Uterus (tissue), 4 donors: ENCODE measurements around the gene SPC25. TPM values are rescaled to one million over a fixed set of nuclear protein-coding genes. Genes with fewer than 3 reads are reported as not detected.

Source experiments
- DNase-seq, 2 donors: peaks; one replicate each; pipeline ENCODE4 v3.0.0-alpha.2; 2019 to 2020
- H3K27ac ChIP-seq, 2 donors: fragments of 200-600 bp; sonication (generic); 1 replicate in 1 of 2; 2 replicates in 1 of 2; pipeline ENCODE4 v1.5.1; 2016 to 2018
- H3K27me3 ChIP-seq, 2 donors: fragments of 200-600 bp; sonication (generic); one replicate each; pipeline ENCODE4 v1.5.1; 2018 to 2019; ENCODE audit warnings: control low read depth in 1 of 2
- H3K36me3 ChIP-seq, 2 donors: fragments of 200-600 bp; sonication (generic); one replicate each; pipeline ENCODE4 v1.5.1; 2019; ENCODE audit warnings: control low read depth in 1 of 2
- H3K4me1 ChIP-seq, 2 donors: fragments of 200-600 bp; sonication (generic); one replicate each; pipeline ENCODE4 v1.5.1; 2018 to 2019; ENCODE audit warnings: control low read depth in 1 of 2
- H3K4me3 ChIP-seq, 2 donors: fragments of 200-600 bp; sonication (generic); 1 replicate in 1 of 2; 2 replicates in 1 of 2; pipeline ENCODE4 v1.5.1; 2018 to 2019; ENCODE audit warnings: mild to moderate bottlenecking in 1 of 2
- H3K9me3 ChIP-seq, 2 donors: fragments of 200-600 bp; sonication (generic); one replicate each; pipeline ENCODE4 v1.5.1; 2019; ENCODE audit warnings: control low read depth in 1 of 2
- POLR2A ChIP-seq, 2 donors: fragments of 450-650 bp; IDR thresholded peaks; one replicate each; pipeline ENCODE4 v1.6.1; 2016; ENCODE audit warnings: antibody characterized with exemption in 2 of 2, mild to moderate bottlenecking in 1 of 2, moderate library complexity in 1 of 2
- intact Hi-C: fragments of 100-400 bp; cut with DNase I; formaldehyde crosslinking; loops from one replicate; pipeline ENCODE4 v1.15.1; 2023; ENCODE audit warnings: low total_unique reads
- total RNA-seq, 4 donors: library from RNA; depleted of rRNA in 3 of 4; stranded (reverse); fragments of >200 nt in 3 of 4; gene quantifications; one replicate each; pipeline versions ENCODE4 v1.1.0 to v1.2.4, GENCODE V29; 2014 to 2023
- TF ChIP-seq, protein P1 (sequence below), 4 experiments: fragments of 200-600 bp in 2 of 4; fragments of 450-650 bp in 2 of 4; sonication (generic) in 2 of 4; IDR thresholded peaks; one replicate each; pipeline ENCODE4 v1.5.1; 2016 to 2019; ENCODE audit warnings: antibody characterized with exemption in 4 of 4, mild to moderate bottlenecking in 2 of 4, moderate library complexity in 1 of 4
- donor health status: DM: yes; HTN: yes; CAD: no.

The SPC25 gene
- total RNA-seq, 4 donors from 2014 or later = 0.43 to 9.5 TPM; not detected in 2

GRCh38 chr2:168897449-168897848 is 7.2 kb upstream of the SPC25 start:
- H3K4me3 ChIP-seq = no peak overlapping the region
- TF ChIP-seq POLR2A (IDR thresholded peaks at IDR 0.05) = no peak
- TF ChIP-seq, protein P1, sequence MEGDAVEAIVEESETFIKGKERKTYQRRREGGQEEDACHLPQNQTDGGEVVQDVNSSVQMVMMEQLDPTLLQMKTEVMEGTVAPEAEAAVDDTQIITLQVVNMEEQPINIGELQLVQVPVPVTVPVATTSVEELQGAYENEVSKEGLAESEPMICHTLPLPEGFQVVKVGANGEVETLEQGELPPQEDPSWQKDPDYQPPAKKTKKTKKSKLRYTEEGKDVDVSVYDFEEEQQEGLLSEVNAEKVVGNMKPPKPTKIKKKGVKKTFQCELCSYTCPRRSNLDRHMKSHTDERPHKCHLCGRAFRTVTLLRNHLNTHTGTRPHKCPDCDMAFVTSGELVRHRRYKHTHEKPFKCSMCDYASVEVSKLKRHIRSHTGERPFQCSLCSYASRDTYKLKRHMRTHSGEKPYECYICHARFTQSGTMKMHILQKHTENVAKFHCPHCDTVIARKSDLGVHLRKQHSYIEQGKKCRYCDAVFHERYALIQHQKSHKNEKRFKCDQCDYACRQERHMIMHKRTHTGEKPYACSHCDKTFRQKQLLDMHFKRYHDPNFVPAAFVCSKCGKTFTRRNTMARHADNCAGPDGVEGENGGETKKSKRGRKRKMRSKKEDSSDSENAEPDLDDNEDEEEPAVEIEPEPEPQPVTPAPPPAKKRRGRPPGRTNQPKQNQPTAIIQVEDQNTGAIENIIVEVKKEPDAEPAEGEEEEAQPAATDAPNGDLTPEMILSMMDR (IDR thresholded peaks at IDR 0.05) = no peak
- no peak for DNase-seq
- no peak overlapping the region for H3K27ac ChIP-seq
- no peaks in the 10 kb centered on the region for H3K4me1 ChIP-seq
- H3K36me3 ChIP-seq = no peaks in the 10 kb centered on the region
- H3K27me3 ChIP-seq = no peaks in the 10 kb centered on the region
- no peaks in the 10 kb centered on the region for H3K9me3 ChIP-seq
- intact Hi-C loops = no loop called here

GRCh38 chr2:168896783-168897182 is 6.6 kb upstream of the SPC25 start:
- no peak for DNase-seq
- no peaks in the 10 kb centered on the region for H3K4me1 ChIP-seq
- H3K27ac ChIP-seq = no peak overlapping the region
- no peaks in the 10 kb centered on the region for H3K36me3 ChIP-seq
- TF ChIP-seq, protein P1 (IDR thresholded peaks at IDR 0.05) = no peak
- no peak for TF ChIP-seq POLR2A (IDR thresholded peaks at IDR 0.05)
- intact Hi-C loops = no loop called here
- H3K4me3 ChIP-seq = no peak overlapping the region
- no peaks in the 10 kb centered on the region for H3K9me3 ChIP-seq
- no peaks in the 10 kb centered on the region for H3K27me3 ChIP-seq

GRCh38 chr2:168895771-168896170 is 5.5 kb upstream of the SPC25 start:
- no peaks in the 10 kb centered on the region for H3K9me3 ChIP-seq
- intact Hi-C loops = no loop called here
- no peak for TF ChIP-seq POLR2A (IDR thresholded peaks at IDR 0.05)
- TF ChIP-seq, protein P1 (IDR thresholded peaks at IDR 0.05) = no peak
- no peaks in the 10 kb centered on the region for H3K4me1 ChIP-seq
- no peak overlapping the region for H3K27ac ChIP-seq
- DNase-seq = no peak
- no peak overlapping the region for H3K4me3 ChIP-seq
- H3K27me3 ChIP-seq = no peaks in the 10 kb centered on the region
- H3K36me3 ChIP-seq = no peaks in the 10 kb centered on the region

DNA sequence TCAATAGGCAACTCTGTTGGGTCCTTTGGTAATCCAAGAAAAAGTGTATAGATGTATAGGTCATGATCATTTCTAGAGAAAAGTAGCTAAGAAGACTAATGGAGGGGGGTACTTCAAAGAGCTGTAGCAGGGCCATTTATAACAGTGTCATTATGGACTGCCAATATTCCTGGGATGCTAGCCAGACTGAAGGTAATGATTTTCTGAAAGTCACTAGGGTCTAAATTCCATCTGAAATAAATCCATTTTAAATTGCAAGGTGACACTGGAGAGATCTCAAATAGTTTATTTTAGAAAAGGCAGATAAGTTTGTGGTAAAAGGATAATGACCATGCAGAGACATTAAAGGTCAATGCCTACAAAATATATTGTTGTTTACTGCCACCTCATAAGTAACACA is 4.5 kb upstream of the SPC25 start:
- H3K4me3 ChIP-seq = no peak overlapping the region

GRCh38 chr2:168894101-168894500 is 3.9 kb upstream of the SPC25 start:
- intact Hi-C loops = no loop called here
- Histone ChIP-seq H3K27me3 (no peaks in the 10 kb centered on the region), H3K27ac (no peak overlapping the region), H3K9me3 (no peaks in the 10 kb centered on the region), H3K4me1 (no peaks in the 10 kb centered on the region), H3K4me3 (no peak overlapping the region), H3K36me3 (no peaks in the 10 kb centered on the region)
- TF ChIP-seq POLR2A (IDR thresholded peaks at IDR 0.05) = no peak
- TF ChIP-seq, protein P1 (IDR thresholded peaks at IDR 0.05) = no peak
- no peak for DNase-seq

More for the DNA sequence above, 4.5 kb upstream of the SPC25 start:
- no peaks in the 10 kb centered on the region for H3K9me3 ChIP-seq
- TF ChIP-seq POLR2A (IDR thresholded peaks at IDR 0.05) = no peak
- TF ChIP-seq, protein P1 (IDR thresholded peaks at IDR 0.05) = no peak
- intact Hi-C loops = no loop called here
- H3K27me3 ChIP-seq = no peaks in the 10 kb centered on the region
- H3K4me1 ChIP-seq = no peaks in the 10 kb centered on the region
- DNase-seq = no peak
- no peak overlapping the region for H3K27ac ChIP-seq
- H3K36me3 ChIP-seq = no peaks in the 10 kb centered on the region
